H9 (cell line): ENCODE results near the gene LOXL1. TPM values are rescaled to one million over a fixed set of nuclear protein-coding genes. Genes with fewer than 3 reads are reported as not detected.

Experiments
- DNase-seq: peaks from one replicate; pipeline ENCODE4 v3.0.0-alpha.2; 2017
- H2AFZ ChIP-seq: one replicate; pipeline ENCODE4 v1.6.1; 2013; ENCODE audit warnings: mild to moderate bottlenecking, low read length, control low read depth, moderate library complexity
- H2AK5ac ChIP-seq: 2 replicates; pipeline ENCODE4 v1.6.1; 2013; ENCODE audit warnings: low read length, control low read depth, mixed read lengths; ENCODE audit not compliant: insufficient read length
- H2BK120ac ChIP-seq: one replicate; pipeline ENCODE4 v1.6.1; 2013; ENCODE audit warnings: low read depth, mild to moderate bottlenecking, low read length, control low read depth, inconsistent platforms; ENCODE audit not compliant: poor library complexity, severe bottlenecking
- H2BK12ac ChIP-seq: 2 replicates; pipeline ENCODE4 v1.6.1; 2013; ENCODE audit warnings: low read length, control low read depth, mixed read lengths, low read depth; ENCODE audit not compliant: insufficient read length
- H2BK15ac ChIP-seq: 2 replicates; pipeline ENCODE4 v1.6.1; 2013; ENCODE audit warnings: low read depth, low read length, control low read depth
- H2BK20ac ChIP-seq: one replicate; pipeline ENCODE4 v1.6.1; 2013; ENCODE audit warnings: low read depth, mild to moderate bottlenecking, low read length, control low read depth, inconsistent platforms; ENCODE audit not compliant: poor library complexity, severe bottlenecking
- H2BK5ac ChIP-seq: 2 replicates; pipeline ENCODE4 v1.6.1; 2013; ENCODE audit warnings: low read length, control low read depth, mixed read lengths; ENCODE audit not compliant: insufficient read length
- H3K14ac ChIP-seq: 2 replicates; pipeline ENCODE4 v1.6.1; 2013; ENCODE audit warnings: low read length, control low read depth; ENCODE audit not compliant: insufficient read depth
- H3K18ac ChIP-seq: 2 replicates; pipeline ENCODE4 v1.6.1; 2013; ENCODE audit warnings: low read depth, mild to moderate bottlenecking, mixed read lengths, low read length, control low read depth; ENCODE audit not compliant: insufficient read length
- H3K23ac ChIP-seq: 2 replicates; pipeline ENCODE4 v1.6.1; 2013; ENCODE audit warnings: low read length, control low read depth, mixed read lengths, low read depth; ENCODE audit not compliant: insufficient read length
- H3K23me2 ChIP-seq: 2 replicates; pipeline ENCODE4 v1.6.1; 2013; ENCODE audit warnings: low read depth, mild to moderate bottlenecking, mixed read lengths, low read length, control low read depth; ENCODE audit not compliant: insufficient read length, poor library complexity, severe bottlenecking
- H3K27ac ChIP-seq: 2 replicates; pipeline ENCODE4 v1.5.1; 2013; ENCODE audit warnings: low read length, control low read depth, mixed read lengths, low read depth; ENCODE audit not compliant: insufficient read length
- H3K27me3 ChIP-seq: 2 replicates; pipeline ENCODE4 v1.6.1; 2013; ENCODE audit warnings: low read length, control low read depth, inconsistent platforms; ENCODE audit not compliant: insufficient read depth
- H3K4ac ChIP-seq: 2 replicates; pipeline ENCODE4 v1.6.1; 2013; ENCODE audit warnings: low read depth, mild to moderate bottlenecking, control low read depth, inconsistent platforms, low read length, moderate library complexity
- H3K4me1 ChIP-seq: 2 replicates; pipeline ENCODE4 v1.6.1; 2013; ENCODE audit warnings: low read length, control low read depth, inconsistent platforms; ENCODE audit not compliant: insufficient read depth
- H3K4me2 ChIP-seq: 2 replicates; pipeline ENCODE4 v1.6.1; 2013; ENCODE audit warnings: low read length, control low read depth, mixed read lengths; ENCODE audit not compliant: insufficient read length, insufficient read depth
- H3K56ac ChIP-seq: 2 replicates; pipeline ENCODE4 v1.6.1; 2013; ENCODE audit warnings: low read depth, mild to moderate bottlenecking, mixed read lengths, low read length, control low read depth; ENCODE audit not compliant: insufficient read length
- H3K79me1 ChIP-seq: 2 replicates; pipeline ENCODE4 v1.6.1; 2013; ENCODE audit warnings: low read depth, mild to moderate bottlenecking, moderate library complexity, low read length, control low read depth, inconsistent platforms; ENCODE audit not compliant: insufficient read depth, poor library complexity, severe bottlenecking
- H3K79me2 ChIP-seq: 2 replicates; pipeline ENCODE4 v1.6.1; 2013; ENCODE audit warnings: low read length, control low read depth, inconsistent platforms; ENCODE audit not compliant: insufficient read depth
- H3K9ac ChIP-seq: 2 replicates; pipeline ENCODE4 v1.6.1; 2013; ENCODE audit warnings: low read length, control low read depth, mixed read lengths; ENCODE audit not compliant: insufficient read length; ENCODE audit errors: extremely low read depth
- H3K9me3 ChIP-seq: one replicate; pipeline ENCODE4 v1.6.1; 2013; ENCODE audit warnings: low read depth, low read length, inconsistent platforms; ENCODE audit not compliant: control insufficient read depth
- H3T11ph ChIP-seq: one replicate; pipeline ENCODE4 v1.6.1; 2013; ENCODE audit warnings: mild to moderate bottlenecking, low read length, control low read depth, inconsistent platforms
- H4K20me1 ChIP-seq: one replicate; pipeline ENCODE4 v1.6.1; 2013; ENCODE audit not compliant: control insufficient read depth, insufficient read length, insufficient read depth
- H4K5ac ChIP-seq: 2 replicates; pipeline ENCODE4 v1.6.1; 2013; ENCODE audit warnings: low read depth, mild to moderate bottlenecking, mixed read lengths, low read length, control low read depth; ENCODE audit not compliant: insufficient read length
- H4K8ac ChIP-seq: replicated peaks from 2 replicates; pipeline ENCODE4 v1.6.1; 2013; ENCODE audit warnings: low read length, control low read depth, mixed read lengths, low read depth; ENCODE audit not compliant: insufficient read length
- H4K91ac ChIP-seq: 2 replicates; pipeline ENCODE4 v1.6.1; 2013; ENCODE audit warnings: low read depth, mild to moderate bottlenecking, moderate library complexity, mixed read lengths, low read length, control low read depth; ENCODE audit not compliant: insufficient read length
- H3K27ac Mint-ChIP-seq, 3 experiments: 2 replicates in 2 of 3; 3 replicates in 1 of 3; pipeline ENCODE4 v1.8.0; 2020 to 2021; ENCODE audit warnings: mixed read lengths in 3 of 3, mild to moderate bottlenecking in 1 of 3, moderate library complexity in 1 of 3
- H3K27me3 Mint-ChIP-seq: 2 replicates; pipeline ENCODE4 v1.8.0; 2021; ENCODE audit warnings: low read depth, mild to moderate bottlenecking, moderate library complexity, mixed read lengths
- H3K36me3 Mint-ChIP-seq, 3 experiments: 2 replicates in 2 of 3; 3 replicates in 1 of 3; pipeline ENCODE4 v1.8.0; 2020 to 2021; ENCODE audit warnings: low read depth in 3 of 3, mixed read lengths in 3 of 3; ENCODE audit not compliant: insufficient read depth in 1 of 3
- H3K4me1 Mint-ChIP-seq, 2 experiments: 2 replicates each; pipeline ENCODE4 v1.8.0; 2020; ENCODE audit warnings: mixed read lengths in 2 of 2
- H3K4me3 Mint-ChIP-seq, 2 experiments: 2 replicates in 1 of 2; 3 replicates in 1 of 2; pipeline ENCODE4 v1.8.0; 2020 to 2021; ENCODE audit warnings: mild to moderate bottlenecking in 2 of 2, mixed read lengths in 2 of 2, moderate library complexity in 1 of 2
- H3K9me3 Mint-ChIP-seq, 2 experiments: 2 replicates in 1 of 2; 3 replicates in 1 of 2; pipeline ENCODE4 v1.8.0; 2020; ENCODE audit warnings: mild to moderate bottlenecking in 2 of 2, mixed read lengths in 2 of 2, moderate library complexity in 1 of 2
- whole genome bisulfite sequencing: extraction: QIAGEN DNeasy Blood & Tissue Kit; methylation state at CpG from one replicate; pipeline ENCODE4 v1.1.7; 2013; ENCODE audit warnings: missing lambda C conversion rate, low lambda C conversion rate, mixed read lengths; ENCODE audit not compliant: insufficient read length; ENCODE audit errors: extremely low coverage; 5-methylcytosine and 5-hydroxymethylcytosine counted together
- total RNA-seq: library from RNA; stranded (reverse); gene quantifications from 2 replicates; pipeline ENCODE4 v1.2.1, GENCODE V29; 2021
- TF ChIP-seq, protein P1 (sequence below): fragments of 200-600 bp; sonication (generic); conservative IDR thresholded peaks from 3 replicates; pipeline ENCODE4 v1.8.0; 2021; ENCODE audit warnings: antibody characterized with exemption, mild to moderate bottlenecking

Gene LOXL1
- total RNA-seq, 1 experiment from 2014 or later = 9.1 TPM

DNA sequence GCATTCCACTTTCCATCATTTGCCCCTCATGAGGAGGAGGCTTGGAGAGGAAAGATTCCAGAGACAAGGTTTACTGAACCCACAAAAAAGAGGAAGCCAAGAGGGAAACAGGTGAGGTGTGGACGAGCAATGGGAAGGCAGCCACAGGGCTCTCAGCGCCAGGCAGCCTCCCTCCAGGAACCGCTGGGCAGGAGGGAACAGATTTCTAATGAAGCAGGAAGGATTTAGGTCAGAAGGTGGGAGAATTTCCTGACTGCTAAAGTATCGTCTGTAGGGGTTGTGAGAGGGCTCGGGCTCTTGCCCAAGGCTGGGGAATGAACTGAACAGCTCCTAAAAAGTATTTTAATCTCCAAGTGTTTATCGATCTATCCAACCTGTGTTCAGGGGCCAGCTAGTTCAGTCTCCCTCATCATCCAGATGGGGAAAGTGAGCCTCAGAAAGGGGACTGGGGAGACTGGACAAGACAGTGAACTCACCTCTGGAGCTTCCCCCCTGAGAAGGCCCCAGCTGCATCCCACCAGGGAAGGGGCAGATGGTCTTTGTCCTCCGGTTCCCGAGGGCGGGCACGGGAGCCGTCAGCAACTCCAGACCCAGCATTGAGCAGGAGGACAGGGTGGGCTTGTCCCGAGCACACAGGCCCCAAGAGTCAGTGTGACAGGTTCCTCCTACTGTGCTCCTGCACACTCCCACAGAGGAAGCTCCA, 10.5 kb downstream of the LOXL1 start:
- Histone ChIP-seq H3K79me2 (no peaks in the 10 kb centered on the region), H3K18ac (no peak overlapping the region), H3K56ac (no peak overlapping the region), H3K4me1 (no peaks in the 10 kb centered on the region), H3K27ac (no peak overlapping the region), H3K9ac (no peak overlapping the region), H4K8ac (no peak overlapping the region), H3K9me3 (no peaks in the 10 kb centered on the region), H2AK5ac (no peak overlapping the region), H3K27me3 (no peaks in the 10 kb centered on the region), H4K5ac (no peak overlapping the region), H3K14ac (no peak overlapping the region), H3K4me2 (no peak overlapping the region), H3K79me1 (no peaks in the 10 kb centered on the region), H2AFZ (no peak overlapping the region), H4K91ac (no peak overlapping the region), H3K4ac (no peak overlapping the region), H2BK120ac (no peak overlapping the region), H4K20me1 (no peaks in the 10 kb centered on the region), H2BK20ac (no peak overlapping the region), H3K23ac (no peak overlapping the region), H3T11ph (no peak overlapping the region), H2BK15ac (no peak overlapping the region), H3K23me2 (no peaks in the 10 kb centered on the region), H2BK5ac (no peak overlapping the region), H2BK12ac (no peak overlapping the region)
- Mint-ChIP-seq H3K27me3 (peaks cover 3% of the 10 kb centered on the region), H3K9me3 (no peaks in the 10 kb centered on the region), H3K27ac (peak overlapping the region in 2 of 3 experiments; percentile 35 to 80; a peak in 4 of 7 replicates), H3K36me3 (no peaks in the 10 kb centered on the region), H3K4me1 (peaks cover 17 to 23% of the 10 kb centered on the region in 2 experiments), H3K4me3 (no peak overlapping the region)
- TF ChIP-seq, protein P1, sequence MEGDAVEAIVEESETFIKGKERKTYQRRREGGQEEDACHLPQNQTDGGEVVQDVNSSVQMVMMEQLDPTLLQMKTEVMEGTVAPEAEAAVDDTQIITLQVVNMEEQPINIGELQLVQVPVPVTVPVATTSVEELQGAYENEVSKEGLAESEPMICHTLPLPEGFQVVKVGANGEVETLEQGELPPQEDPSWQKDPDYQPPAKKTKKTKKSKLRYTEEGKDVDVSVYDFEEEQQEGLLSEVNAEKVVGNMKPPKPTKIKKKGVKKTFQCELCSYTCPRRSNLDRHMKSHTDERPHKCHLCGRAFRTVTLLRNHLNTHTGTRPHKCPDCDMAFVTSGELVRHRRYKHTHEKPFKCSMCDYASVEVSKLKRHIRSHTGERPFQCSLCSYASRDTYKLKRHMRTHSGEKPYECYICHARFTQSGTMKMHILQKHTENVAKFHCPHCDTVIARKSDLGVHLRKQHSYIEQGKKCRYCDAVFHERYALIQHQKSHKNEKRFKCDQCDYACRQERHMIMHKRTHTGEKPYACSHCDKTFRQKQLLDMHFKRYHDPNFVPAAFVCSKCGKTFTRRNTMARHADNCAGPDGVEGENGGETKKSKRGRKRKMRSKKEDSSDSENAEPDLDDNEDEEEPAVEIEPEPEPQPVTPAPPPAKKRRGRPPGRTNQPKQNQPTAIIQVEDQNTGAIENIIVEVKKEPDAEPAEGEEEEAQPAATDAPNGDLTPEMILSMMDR = no peak
- WGBS = no CpG with 5 or more reads among the region's 12 CpGs
- DNase-seq = no peak
